OCI-LY1 (cell line): ENCODE measurements around the gene WSCD2.

Source experiments
- EZH2 ChIP-seq: fragments of 200-600 bp; sonication (generic), shearing (Covaris generic); IDR thresholded peaks from 2 replicates; pipeline ENCODE4 v1.8.0; 2017; ENCODE audit warnings: borderline replicate concordance, mixed run types, mild to moderate bottlenecking, antibody characterized with exemption, low read length, moderate library complexity, mixed read lengths
- TF ChIP-seq, protein P1 (sequence below): fragments of 200-600 bp; sonication (generic), shearing (Covaris generic); IDR thresholded peaks from 2 replicates; pipeline ENCODE4 v1.5.1; 2017; ENCODE audit warnings: mild to moderate bottlenecking, antibody characterized with exemption, low read length, moderate library complexity, mixed read lengths

DNA sequence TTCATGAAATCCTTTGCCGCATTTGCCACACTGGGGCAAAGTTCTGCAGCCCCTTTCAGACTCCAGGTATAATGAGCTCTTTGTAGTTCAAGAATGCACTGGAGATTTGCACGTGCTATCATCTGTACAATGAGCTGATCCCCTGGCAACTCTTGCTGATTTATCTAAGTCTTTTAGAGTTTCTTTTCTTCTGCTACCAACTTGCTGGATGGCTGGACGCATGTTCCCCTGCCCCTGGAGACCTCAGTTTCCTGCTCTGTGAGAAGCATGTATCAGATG, 106.8 kb downstream of the WSCD2 start:
- TF ChIP-seq EZH2, result no peak
- TF ChIP-seq, protein P1, sequence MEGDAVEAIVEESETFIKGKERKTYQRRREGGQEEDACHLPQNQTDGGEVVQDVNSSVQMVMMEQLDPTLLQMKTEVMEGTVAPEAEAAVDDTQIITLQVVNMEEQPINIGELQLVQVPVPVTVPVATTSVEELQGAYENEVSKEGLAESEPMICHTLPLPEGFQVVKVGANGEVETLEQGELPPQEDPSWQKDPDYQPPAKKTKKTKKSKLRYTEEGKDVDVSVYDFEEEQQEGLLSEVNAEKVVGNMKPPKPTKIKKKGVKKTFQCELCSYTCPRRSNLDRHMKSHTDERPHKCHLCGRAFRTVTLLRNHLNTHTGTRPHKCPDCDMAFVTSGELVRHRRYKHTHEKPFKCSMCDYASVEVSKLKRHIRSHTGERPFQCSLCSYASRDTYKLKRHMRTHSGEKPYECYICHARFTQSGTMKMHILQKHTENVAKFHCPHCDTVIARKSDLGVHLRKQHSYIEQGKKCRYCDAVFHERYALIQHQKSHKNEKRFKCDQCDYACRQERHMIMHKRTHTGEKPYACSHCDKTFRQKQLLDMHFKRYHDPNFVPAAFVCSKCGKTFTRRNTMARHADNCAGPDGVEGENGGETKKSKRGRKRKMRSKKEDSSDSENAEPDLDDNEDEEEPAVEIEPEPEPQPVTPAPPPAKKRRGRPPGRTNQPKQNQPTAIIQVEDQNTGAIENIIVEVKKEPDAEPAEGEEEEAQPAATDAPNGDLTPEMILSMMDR, result no peak
